GM19324 (cell line): ENCODE results near the gene SUCLA2.
"Not testable (repeated sequence)": the region's sequence is repeated elsewhere in the genome, so short reads cannot be mapped to it uniquely, and the experiment has no call there.

Experiments used
- ATAC-seq: cut with Tn5 transposase; IDR thresholded peaks from one replicate; pipeline ENCODE4 v1.9.1; 2021; ENCODE audit warnings: mild to moderate bottlenecking, moderate library complexity; ENCODE audit not compliant: unreplicated experiment, low FRiP score

Gene SUCLA2

DNA sequence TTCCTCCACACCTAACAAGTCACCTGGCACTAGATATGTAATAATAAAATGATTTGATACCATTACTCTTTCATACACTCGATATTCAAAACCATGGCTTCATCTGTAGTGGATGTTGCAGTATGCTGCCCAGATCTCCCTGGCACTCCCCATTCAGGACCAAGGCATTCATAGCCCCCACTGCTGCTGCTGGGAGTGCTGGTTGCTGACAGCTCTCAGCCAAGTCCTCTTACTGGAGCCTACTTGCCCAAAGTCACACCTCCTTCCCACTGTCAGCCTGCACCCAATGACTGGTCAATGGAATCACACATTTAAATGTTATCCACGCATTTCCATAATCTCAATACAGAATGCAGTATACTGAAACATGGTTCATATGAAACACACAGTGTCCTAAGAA is 3.7 kb downstream of the SUCLA2 start:
- ATAC-seq, result no peak

DNA sequence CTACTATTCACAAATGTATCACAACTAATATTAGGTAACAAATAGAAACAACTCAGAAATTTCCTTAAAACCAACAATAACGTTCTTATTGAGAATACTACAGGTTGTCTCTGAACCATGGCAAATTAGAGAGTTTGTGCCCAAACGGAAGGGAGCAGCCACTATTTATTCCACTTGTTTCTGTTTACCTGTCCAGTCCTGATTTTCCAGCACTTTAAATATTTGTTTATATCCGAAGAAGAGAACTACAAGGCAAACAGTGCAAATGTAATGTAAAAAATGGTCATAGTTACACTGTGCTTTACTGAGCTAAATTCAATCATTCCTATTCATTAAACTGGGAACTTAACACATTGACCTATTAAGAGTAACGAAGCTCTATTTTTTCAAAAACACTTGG is 9.2 kb downstream of the SUCLA2 start:
- ATAC-seq, result no peak

DNA sequence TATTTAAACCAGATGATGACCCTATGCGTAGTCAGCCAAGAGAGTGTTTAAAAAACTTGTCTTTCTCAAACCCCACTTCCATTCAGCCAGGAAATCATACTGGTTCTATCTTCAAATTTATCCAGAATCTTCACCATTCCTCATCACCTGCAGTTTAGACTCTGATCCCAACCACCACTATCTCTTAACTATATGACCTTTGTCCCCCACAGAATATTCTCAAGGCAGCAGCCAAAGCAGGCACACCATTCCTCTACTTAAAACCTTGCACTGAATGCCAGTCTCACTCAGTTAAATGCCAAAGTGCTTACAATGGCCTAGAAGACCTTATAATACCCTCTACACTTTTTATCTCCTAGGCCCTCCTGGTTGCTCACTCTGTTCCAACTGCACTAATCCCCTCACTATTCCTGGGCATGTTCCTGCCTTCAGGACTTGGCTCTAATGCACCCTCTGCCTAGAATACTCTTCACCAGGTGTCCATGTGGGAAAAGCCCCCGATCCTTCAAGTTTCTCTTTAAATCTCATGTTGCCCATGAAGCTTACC is 10.1 kb downstream of the SUCLA2 start:
- no peak for ATAC-seq

DNA sequence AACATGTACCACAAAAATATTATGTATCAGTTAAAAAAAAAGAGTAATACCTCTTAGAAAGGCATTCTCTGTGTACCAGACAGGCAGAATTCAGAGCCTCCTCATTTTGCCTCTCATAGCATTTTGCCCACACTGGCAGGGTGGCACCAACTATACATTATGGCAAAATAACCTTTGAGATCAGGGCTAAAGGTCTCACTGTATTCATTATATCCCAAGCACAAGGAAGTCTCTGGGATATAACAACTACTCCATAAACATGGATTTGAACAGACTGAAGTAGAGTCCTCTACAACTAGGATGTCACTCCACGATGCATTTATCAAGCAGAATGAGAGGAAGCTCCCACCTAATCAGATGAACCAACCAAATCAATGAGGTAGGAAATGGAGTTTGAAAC is 10.6 kb downstream of the SUCLA2 start:
- ATAC-seq, result no peak

DNA sequence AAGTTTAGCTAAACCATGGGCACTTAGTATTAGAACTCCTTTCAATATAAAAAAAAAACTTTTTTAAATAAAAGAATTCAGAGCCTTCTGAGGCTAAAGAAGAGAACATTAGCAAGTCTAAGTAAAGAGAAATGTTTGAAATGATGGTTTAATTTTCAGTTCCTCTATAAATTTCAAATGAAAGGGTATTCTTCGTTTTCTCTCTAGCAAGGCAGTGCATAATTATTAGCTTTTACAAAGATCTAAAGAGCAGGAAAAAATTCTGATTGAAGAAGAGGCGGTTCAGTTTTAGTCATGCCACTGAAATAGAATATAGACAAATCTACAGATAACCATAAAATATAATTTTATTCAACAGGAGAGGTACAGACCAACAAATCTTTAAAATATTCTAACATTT is 18.0 kb downstream of the SUCLA2 start:
- no peak for ATAC-seq

DNA sequence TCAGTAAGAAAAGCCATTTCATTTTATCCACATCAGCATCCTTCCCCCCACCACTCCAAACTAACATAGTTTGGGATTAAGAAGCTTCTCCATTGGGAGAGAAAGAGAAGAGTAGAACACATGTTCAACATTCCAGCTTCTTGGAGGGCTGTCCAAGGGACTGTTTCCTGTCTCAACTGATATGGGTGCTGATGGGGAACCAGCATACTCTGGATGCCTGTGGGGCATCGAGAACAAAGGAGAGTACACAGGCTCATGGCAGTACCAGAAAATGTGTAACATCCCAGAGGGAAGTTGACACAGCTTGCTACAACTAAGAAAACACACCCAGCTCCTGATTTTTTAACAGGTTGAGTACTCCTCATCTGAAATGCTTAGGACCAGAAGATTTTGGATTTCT is 24.7 kb downstream of the SUCLA2 start:
- ATAC-seq, result no peak

DNA sequence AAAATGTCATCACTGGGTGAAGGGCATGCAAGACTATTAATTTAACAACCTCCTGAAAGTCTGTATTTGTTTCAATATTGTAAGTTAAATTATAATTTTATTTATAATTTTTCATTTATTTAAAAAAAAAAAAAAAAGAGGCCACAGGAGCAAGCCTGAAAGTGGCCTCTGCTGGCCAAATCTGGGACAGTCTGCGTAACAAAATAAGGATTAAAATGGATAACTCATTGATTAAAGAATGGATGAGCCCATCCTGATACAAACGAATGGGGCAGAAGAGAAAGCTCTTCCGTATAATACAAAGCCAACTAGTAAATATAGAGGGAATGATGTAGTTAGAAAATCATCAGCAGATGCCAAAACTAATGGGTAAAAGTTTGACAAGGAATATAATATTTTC is 36.2 kb downstream of the SUCLA2 start:
- no peak for ATAC-seq

DNA sequence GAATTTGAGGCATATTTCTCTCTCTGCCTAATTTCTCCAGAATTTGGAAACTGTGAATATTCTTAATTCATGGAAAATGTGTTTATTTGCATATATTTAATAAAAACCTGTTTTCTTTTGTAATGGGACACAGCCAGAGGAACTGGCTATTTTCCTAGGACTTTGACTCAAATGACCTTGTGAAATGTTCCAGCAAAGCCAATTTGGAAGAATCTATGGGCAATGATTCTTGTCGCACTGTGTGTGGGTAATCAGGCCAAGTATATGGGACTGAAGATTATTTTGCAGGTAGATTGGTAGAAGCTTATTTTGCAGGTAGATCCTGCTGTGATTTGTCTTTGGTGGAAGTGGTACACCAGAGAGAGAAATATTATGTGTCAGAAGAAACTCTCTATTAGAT is 38.8 kb downstream of the SUCLA2 start:
- ATAC-seq, result no peak

DNA sequence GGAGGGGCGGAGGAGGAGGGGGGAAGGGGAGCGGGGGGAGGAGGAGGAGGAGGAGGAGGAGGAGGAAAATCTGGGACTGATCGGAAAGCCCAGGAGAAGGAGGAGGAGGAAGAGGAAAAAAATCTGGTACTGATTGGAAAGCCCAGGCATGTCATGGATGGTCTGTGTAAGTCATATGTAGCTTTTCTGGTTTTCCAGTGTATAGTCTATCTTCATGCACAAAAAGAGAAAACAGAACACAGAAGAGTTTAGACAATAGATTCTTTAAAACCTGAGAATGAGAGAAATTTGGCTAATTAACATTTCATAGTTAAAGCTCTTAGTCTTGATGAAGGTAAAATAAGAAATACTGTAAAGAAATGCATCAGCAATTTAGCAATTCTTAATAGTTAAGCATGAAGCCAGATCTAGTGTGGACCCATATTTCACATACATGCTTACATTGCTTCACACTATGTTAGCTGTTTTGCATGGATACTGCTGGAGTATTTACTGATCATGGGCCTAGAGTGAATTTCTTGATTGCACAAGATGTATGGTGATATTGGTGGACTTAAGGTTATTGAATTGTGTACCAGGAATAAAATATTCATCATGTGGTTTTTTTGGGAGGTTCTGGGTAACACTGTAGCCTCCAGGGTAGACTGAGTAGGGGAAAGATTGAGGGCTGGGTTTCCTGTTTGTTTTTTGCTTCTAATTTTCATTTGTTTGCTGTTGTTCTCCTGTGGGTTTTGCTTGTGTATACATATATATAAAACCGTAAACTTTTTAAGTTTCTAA is 41.4 kb downstream of the SUCLA2 start:
- no peak for ATAC-seq

DNA sequence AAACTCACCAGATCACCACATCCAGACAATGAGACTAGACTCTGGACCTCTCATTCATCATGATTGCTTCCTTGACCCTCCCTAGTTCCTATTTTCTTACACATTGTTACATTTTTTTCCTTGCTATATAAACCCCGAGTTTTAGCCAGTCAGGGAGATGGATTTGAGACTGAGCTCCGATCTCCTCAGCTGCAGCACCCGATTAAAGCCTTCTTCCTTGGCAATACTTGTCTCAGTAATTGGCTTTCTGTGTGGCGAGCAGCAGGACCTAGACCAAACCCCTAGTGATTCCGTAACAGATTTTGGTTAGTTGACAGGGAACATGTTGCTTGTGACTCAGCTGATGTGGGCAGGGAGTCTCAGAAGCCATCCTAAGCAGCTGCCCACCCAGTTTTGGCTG is 44.0 kb downstream of the SUCLA2 start:
- ATAC-seq, result no peak

DNA sequence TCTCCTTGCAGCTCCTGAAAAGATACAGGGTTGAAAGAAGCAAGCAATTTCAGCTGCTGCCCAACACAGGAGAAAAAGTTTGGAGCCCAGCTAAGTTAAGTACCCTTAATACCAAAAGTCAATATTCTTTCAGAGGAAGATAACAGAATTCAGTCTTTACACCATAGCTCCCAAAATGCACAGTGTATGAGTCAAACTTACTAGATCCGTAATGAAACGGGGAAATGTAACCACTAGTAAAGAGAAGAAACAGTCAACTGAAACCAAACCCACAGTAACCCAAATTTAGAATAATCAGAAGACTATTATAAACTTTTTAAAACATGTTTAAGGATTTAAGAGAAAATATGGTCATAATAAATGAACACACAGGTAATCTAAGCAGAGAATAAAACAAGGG is 45.2 kb downstream of the SUCLA2 start:
- no peak for ATAC-seq

DNA sequence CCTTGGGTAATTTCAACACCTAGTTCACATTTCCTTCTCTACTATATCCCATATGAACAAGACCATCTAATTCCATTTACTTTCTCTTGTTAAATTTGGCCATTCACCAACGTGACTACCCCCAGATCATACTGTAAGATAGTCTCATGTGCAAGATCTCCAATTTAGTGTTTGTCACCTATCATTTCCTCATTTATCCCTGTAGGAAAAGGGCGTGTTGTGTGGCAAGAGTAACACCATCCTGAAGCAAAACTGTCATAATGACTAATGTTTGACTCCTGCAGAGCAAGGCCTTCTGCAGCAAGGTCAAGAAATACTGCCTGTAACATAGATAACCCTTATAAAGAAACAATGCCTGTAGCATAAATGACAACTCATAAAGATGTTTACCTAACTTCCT is 51.3 kb downstream of the SUCLA2 start:
- no peak for ATAC-seq

DNA sequence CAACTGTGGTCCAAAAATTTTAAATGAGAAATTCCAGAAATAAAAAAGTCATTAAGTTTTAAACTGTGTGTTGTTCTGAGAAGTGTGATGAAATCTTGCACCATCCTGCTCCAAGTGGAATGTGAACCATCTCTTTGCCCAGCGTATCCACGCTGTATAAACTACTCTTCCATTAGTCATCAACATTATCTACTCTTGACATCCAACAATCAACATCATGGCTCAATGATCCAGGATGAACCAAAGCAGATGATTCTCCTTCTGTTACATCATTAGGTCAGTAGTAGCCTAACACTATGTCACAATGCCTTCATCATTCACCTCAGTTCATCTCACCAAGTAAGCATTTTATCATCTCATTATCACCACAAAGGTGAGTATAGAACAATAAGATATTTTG is 55.3 kb downstream of the SUCLA2 start:
- ATAC-seq, result no peak

DNA sequence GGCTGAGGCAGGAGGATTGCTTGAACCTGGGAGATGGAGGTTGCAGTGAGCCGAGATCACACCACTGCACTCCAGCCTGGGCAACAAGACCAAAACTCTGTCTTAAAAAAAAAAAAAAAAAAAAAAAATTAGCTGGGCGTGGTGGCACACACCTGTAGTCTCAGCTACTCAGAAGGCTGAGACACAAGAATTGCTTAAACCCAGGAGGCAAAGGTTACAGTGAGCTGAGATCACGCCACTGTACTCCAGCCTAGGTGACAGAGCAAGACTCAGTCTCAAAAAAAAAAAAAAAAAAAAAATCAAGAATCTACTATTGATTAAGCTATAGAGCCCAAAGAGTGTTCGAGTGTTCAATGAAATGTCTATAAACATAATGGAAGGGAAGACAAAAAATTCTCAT is 55.9 kb downstream of the SUCLA2 start:
- not testable (repeated sequence) for ATAC-seq

DNA sequence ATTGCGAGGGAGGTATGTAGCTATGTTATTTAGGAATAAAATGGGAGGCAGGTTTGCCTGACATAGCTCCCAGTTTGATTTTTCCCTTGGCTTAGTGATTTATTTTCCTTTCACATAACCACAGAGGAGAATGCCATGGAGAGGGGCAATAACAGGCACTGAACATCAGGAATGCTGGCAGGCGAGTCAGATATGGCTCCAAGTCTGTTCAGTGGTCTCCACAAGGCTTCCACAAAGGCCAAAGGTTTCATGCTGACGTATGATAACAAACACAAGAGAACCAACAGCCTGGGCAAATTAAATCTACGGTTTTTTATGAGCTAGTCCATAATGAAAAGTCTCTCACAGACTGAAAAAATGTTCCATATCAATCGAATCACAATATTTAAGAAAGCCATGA is 66.7 kb downstream of the SUCLA2 start:
- no peak for ATAC-seq

DNA sequence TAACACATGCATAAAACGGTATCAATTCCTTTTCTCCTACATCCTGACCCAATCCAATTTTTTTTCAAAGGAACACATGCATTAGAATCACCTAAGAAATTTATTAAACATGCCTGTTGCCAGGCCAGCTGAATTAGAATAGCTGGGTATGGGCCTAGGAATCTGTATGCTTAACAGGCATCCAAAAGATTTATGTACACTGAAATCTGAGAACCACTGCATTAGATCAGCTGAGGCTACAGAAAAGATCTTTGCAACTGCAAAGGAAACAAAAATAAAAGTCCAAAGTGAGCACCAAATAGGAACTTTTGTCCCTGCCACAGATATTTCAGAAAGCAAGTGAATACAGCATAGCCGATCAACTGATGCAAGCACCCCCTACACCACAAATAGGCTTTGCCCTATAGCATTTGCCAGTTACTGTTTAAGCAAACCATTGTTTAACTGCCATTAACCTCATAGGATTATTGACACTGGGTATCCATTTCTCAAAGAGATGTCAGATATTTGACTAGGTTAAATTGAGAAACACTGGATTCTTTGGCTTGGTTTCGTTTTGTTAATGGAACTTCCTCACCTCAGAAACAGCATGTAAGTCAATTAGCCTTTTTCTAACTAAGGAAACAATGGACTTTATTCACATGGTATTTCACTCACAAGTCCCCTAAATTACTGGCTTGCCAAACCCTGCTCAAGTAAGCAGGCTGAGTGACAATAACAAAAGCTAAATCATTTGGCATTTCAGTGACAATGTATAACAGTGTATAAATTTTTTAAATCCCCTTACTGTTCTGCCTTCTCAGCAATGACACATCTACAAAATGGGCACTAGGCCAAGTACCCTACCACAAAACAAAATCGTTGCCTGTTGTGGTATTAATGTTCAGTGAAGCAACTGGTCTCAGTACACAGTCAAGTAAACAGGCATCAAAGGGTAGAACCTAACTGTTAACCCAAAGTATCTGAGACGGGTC is 67.8 kb downstream of the SUCLA2 start:
- ATAC-seq, result no peak

DNA sequence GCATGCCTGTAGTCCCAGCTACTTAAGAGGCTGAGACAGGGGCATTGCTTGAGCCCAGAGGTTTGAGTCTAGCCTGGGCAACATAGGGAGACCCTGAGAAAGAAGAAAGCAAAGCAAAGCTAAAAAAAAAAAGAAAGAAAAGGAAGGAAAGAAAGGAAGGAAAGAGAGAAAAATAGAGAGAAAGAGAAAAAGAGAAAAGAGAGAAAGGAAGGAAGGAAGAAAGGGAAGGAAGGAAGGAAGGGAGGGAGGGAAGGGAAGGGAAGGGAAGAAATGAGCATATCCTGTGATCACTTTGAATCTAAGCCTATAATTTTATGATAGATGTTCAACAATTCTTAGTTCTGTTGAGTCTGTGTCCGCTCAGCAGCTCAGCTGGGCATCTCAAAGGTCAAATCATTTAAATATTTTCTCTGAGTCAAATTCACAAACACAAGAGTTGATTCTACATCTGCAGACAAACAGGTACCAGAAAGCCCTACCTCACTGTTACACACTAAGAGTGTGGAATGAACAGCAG is 70.4 kb downstream of the SUCLA2 start:
- no peak for ATAC-seq

DNA sequence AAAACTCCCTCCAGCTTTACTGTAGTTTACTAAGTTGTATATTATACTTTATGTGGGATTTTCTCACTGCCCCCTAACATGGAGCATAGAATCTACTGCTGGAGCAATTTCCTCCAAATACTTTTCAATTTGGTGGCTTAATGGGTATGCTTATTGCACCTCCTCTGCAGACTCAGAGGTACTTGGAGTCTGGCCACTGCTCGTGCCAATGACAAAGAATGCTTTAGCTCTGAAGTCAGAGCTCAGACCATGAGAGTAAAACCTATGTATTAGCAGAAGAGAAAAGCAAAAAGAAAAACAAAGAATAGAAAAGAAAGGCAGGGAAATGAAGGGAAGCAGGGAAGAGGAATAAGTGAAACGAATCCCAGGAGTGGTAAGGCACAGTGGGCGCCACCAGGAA is 71.9 kb downstream of the SUCLA2 start:
- no peak for ATAC-seq

DNA sequence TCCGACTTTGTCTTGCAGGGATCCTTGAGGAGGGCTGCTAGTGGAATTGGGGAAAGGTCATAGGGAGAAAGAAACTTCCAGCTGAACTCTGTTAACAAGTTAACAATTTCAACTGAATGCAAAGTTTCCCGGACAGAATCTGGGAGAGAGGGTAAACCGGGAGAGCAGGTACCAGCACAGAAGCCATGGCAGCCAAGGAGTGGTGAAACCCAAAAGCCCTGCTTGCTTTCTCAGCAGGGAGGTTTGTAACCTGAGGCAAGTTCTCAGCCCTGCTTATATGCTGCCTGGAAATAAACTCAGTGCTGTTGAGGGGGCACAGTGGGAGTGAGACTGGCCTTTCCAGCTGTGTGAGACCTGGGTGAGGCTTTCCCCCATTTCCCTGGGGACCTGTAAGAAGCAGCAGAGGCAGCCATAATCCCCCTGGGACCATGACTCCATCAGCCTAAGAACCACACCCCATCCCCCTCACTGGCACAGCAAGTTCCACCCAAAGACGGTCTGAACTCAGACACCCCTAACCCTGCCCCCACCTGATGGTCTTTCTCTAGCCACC is 84.0 kb downstream of the SUCLA2 start:
- no peak for ATAC-seq

DNA sequence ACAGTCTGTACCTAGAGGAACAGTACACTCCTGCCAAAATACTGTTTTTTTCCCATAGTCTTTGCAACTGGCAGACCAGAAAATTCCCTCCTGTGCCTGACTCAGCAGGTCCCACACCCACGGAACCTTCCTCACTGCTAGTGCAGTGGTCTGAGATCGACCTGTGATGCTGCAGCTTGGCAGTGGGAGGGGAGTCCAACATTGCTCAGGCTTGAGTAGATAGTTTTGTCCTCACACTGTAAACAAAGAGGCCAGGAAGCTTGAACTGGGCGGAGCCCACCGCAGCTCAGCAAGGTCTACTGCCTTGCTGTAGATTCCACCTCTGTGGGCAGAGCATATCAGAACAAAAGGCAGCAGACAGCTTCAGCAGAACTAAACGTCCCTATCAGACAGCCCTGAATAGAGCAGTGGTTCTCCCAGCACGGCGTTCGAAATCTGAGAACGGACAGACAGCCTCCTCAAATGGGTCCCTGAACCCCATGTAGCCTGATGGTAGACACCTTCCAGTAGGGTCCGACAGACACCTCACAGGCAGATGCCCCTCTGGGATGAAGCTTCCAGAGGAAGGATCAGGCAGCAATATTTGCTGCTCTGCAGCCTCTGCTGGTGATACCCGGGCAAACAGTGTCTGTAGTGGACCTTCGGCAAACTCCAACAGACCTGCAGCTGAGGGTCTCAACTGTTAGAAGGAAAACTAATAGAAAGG is 92.7 kb downstream of the SUCLA2 start:
- no peak for ATAC-seq
